RWPE1 (cell line): ENCODE data around the gene CUBN.

Source experiments
- CTCF ChIA-PET: fragments of 350-600 bp; sonication (Branson Sonifier 250); formaldehyde crosslinking; extraction: SDS; loops from one replicate; lab custom pipeline; 2021; lab: Yijun Ruan, JAX
- POLR2A ChIA-PET: fragments of 400-600 bp; formaldehyde crosslinking; extraction: SDS; loops from one replicate; lab custom pipeline; 2020; ENCODE audit warnings: antibody characterized with exemption; ENCODE audit not compliant: low non-redundant PET; lab: Yijun Ruan, JAX
- DNase-seq: peaks from one replicate; pipeline ENCODE4 v3.0.0; 2012; ENCODE audit warnings: low spot score
- H3K27ac ChIP-seq: fragments of 450-650 bp; 2 replicates; pipeline ENCODE4 v1.5.1; 2017
- CTCF ChIP-seq: fragments of 450-650 bp; conservative IDR thresholded peaks from 2 replicates; pipeline ENCODE4 v1.5.1; 2017; ENCODE audit warnings: low read depth, mild to moderate bottlenecking

CUBN gene

GRCh38 chr10:17053061-17053460, 76.5 kb downstream of the CUBN start:
- ChIA-PET CTCF (interaction anchor here (0.7 kb wide), 1 partner anchor 23 kb away, joined by 9 read pairs; no protein-coding TSS in a partner anchor), POLR2A (no interaction called here)
- no peak overlapping the region for H3K27ac ChIP-seq
- no peak for DNase-seq
- TF ChIP-seq CTCF, result no peak

- POLR2A ChIA-PET, result no interaction called here
Measured at GRCh38 chr10:17051851-17052250, 77.8 kb downstream of the CUBN start.

GRCh38 chr10:17049195-17049594, 80.4 kb downstream of the CUBN start:
- ChIA-PET CTCF (no interaction called here), POLR2A (no interaction called here)
- no peak overlapping the region for H3K27ac ChIP-seq
- no peak for DNase-seq
- no peak for TF ChIP-seq CTCF

More at GRCh38 chr10:17051851-17052250, 77.8 kb downstream of the CUBN start:
- CTCF ChIA-PET, result no interaction called here
- no peak for TF ChIP-seq CTCF
- DNase-seq, result no peak
- H3K27ac ChIP-seq, result no peak overlapping the region

GRCh38 chr10:17047908-17048307, 81.7 kb downstream of the CUBN start:
- DNase-seq, result no peak
- ChIA-PET POLR2A (no interaction called here), CTCF (no interaction called here)
- TF ChIP-seq CTCF, result no peak
- no peak overlapping the region for H3K27ac ChIP-seq

GRCh38 chr10:17046989-17047388, 82.6 kb downstream of the CUBN start:
- no peak for TF ChIP-seq CTCF
- CTCF ChIA-PET, result interaction anchor here (0.6 kb wide), 1 partner anchor 18 kb away, joined by 3 read pairs; no protein-coding TSS in a partner anchor
- H3K27ac ChIP-seq, result no peak overlapping the region
- POLR2A ChIA-PET, result no interaction called here
- DNase-seq, result no peak

GRCh38 chr10:17043586-17043985, 86.0 kb downstream of the CUBN start:
- ChIA-PET CTCF (interaction anchor here (0.7 kb wide), 1 partner anchor 163 kb away, joined by 3 read pairs; no protein-coding TSS in a partner anchor), POLR2A (no interaction called here)
- DNase-seq, result no peak
- H3K27ac ChIP-seq, result no peak overlapping the region
- no peak for TF ChIP-seq CTCF
